Activated CD8-positive, alpha-beta memory T cell treated with anti-CD3 and anti-CD28 coated beads, Interleukin-2, amount 50 U/mL, for 4 hours (primary cell): Measurements from ENCODE around the gene DNMT1.
"Not testable (repeated sequence)": the region's sequence is repeated elsewhere in the genome, so short reads cannot be mapped to it uniquely, and the experiment has no call there.

Experiments used
- DNase-seq: peaks from one replicate; pipeline ENCODE4 v3.0.0-alpha.2; 2020

DNMT1 gene

DNA sequence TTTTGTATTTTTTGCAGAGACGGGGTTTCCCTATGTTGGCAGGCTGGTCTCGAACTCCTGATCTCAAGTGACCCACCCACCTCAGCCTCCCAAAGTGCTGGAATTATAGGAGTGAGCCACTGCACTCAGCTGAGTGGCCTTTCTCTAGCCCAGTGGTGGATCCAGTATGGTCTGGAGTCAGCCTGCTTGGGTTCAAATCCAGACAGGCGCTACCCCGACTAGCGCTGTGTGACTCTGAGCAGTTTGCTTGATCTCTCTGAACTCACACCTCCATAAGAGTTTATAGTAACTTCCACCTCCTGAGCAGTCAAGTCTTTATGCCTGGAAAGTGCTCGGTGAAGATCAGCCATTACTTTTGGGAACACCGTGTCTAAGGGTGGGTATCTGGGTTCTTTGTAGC is 25.9 kb upstream of the DNMT1 start:
- DNase-seq: no peak

DNA sequence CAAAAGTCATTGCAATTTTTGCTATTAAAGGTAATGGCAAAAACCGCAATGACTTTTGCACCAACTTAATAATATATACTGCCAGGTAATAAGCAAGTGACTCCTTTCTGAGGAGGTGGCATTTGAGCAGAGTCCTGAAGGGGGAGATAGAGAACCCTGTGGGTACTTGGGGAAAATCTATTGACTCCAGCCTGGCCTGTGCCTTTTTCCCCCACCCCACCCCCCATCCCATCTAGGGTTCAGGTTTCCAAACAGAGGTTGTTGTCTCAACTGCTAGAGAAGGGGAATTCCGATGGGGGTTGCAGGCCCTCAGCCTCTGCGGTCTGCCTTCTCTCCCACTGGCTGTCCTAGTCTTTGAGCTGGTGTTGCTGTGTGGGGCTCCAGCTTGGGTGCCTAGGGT is 24.9 kb upstream of the DNMT1 start:
- no peak for DNase-seq

DNA sequence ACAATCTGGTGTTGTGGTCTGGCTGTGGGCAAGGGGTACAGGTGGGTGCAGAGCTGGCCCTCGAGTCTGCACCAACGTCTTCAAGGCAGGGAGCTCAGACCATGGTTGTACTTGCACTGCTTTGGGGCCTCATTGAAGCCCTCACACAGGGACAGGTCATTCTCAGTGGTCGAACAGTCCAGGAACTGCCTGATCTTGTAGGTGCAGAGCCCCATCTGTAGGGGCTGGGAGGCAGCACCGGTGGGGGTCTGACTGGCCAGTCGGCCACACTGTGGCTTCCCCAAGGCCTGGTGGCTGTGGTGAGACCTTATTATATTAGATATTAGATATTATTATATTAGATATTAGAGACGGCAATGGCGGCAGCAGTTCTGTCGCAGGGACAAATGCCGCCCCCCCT is 22.3 kb upstream of the DNMT1 start:
- no peak for DNase-seq

DNA sequence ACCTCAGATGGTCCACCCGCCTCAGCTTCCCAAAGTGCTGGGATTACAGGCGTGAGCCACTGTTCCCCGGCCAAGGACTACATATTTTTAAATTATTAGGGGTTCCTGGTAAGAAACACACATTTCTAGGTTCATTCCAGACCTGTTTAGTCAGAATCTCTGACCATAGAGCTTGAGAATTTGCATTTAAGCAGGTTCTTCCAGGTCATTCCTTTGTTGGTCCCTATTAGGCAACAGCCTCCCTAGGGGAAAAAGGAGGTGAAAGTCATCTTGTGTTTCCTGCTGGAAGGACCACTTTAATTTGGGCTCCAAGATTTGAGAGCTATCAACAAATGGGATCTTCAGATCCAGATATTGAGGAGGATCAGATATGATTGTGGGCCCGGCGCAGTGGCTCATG is 20.0 kb upstream of the DNMT1 start:
- DNase-seq: no peak

DNA sequence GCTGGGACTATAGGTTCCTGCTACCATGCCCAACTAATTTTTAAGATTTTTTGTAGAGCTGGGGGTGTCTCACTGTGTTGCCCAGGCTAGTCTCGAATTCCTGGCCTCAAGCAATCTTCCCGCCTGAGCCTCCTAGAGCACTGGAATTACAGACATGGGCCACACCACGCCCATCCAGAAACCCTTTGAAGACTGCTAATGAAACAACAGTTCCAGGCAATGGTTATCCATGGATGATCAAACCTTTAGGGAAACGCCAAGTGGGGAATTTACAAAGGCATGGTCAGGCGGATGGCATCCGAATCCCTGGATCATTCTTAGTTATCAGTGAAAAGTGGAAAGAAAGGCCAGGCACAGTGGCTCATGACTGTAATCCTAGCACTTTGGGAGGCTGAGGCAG is 16.9 kb upstream of the DNMT1 start:
- no peak for DNase-seq

DNA sequence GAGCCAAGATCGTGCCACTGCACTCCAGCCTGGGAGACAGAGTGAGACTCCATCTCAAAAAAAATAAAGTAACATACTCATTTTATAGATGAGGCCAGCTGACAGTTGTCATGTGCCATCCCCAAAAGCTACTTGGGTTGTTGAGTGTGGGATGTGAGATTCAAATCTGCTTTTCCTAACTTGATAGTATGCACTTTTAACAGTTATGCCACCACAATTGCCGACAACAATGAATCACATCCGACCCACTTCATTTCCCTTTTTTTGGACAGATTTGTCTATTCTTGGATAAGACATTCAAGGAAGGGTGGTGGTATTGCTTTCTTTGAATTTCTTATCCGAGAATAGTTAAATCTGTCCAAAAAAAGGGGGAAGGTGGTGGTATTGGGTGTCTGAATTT is 16.3 kb upstream of the DNMT1 start:
- no peak for DNase-seq

DNA sequence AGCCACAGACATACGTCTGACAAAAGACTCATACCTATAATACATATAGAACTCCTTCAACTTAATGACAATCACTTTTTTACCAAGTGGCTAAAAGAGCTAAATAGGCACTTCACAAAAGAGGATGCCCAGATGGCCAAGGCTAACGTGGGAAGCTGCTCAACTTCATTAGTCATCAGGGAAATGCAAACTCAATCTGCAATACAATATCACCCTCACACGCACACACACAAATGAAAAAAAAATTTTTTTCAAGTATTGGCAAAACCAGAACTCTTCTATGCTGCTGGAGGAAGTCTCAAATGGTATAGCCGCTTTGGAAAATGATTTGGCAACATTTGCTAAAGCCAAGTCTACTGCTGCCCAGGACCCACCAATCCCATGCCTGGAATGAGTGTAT is 14.6 kb upstream of the DNMT1 start:
- DNase-seq: no peak

DNA sequence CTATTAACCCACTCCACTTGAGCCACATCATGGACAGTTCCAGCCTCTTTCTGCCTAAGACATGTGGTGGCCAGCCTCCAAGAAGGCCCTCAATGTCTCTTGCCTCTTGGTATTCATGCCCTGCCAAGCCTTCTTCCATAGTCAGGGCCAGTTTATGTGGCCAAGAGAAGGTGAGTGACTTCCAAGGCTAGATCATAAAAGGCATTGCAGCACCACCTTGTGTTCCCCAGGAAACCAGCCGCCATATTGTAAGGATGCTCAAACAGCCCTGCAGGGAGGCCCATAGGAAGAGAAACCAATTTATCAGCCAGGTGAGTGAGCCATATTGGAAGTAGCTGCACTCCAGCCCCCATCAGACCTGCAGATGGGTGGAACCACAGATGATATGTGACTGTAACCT is 12.3 kb upstream of the DNMT1 start:
- no peak for DNase-seq

DNA sequence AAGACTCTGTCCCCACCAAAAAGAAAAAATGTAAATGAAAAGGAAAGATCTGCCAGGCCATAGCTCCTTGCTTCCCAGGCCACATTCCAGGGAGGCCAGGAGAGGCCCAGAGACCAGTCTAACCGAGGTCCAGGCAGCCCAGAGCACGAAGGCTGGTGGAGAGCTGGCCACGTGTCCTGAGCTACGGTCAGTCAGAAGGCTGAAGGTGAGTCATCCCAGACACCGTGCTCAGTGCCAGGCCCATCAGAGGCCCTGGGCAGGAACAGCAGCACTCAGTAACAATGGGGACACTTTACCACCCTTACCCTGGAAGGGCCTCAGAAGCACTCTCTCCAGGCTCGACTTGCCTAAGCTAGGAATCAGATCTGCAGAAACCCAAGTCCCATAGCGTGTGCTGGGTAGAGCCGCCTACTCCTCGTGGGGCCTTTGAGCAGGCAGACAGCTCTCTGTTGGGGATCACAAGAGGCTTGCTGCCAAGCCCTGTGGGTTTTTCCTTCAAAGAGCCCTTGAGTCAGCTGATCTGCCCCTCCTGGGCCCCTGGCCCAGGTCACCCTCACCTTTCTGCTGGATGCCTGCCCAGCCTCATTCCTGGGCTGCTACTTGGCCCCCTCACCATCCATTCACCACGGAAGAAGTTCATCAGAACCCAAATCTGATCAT is 11.6 kb upstream of the DNMT1 start:
- DNase-seq: no peak

DNA sequence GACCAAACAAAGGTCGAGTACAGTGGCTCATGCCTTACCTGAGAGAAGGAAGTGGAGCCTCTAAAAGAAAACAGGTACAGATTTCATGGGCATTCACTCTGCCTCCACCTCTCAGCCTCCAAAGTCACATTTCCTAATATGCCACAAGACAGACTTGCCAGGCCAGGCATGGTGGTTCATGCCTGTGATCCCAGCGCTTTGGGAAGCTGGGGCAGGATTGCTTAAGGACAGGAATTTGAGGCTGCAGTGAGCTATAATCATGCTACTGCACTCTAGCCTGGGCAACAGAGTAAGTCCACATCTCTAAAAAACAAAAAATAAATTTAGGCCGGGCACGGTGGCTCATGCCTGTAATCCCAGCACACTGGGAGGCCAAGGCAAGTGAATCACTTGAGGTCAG is 10.9 kb upstream of the DNMT1 start:
- no peak for DNase-seq

DNA sequence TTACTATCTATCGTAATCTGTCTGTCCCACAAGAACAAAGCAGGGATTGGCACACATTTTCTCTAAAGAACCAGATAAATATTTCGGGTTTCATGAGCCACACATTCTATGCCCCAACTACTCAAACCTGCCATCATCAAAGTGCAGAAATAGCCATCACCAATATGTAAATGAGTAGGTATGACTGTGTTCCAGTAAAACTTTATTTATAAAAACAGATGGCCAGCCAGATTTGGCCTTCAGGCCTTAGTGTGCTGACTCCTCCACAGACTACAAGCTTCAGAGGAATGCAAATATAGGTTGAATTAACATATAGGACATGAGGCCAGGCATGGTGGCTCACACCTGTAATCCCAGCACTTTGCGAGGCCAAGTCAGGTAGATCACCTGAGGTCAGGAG is 8.9 kb upstream of the DNMT1 start:
- DNase-seq: no peak

DNA sequence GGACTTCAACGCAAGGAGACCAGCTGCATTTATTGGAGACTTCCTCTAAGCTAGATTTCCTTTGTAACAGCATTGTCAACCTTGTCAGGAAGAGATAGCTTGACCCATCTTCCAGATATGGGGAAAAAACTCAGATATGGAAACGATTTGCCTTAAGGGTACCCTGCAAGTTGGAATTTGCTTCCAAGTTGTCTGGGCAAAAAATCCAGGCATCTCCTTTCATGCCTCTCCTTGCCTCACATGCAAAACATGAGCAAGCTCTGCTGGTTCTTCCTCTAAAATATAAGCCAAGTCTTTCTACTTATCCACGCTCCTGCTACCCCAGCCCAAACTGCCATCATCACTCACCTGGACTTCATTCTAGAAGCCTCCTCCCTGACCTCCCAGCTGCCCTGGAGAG is 6.4 kb upstream of the DNMT1 start:
- DNase-seq: no peak

DNA sequence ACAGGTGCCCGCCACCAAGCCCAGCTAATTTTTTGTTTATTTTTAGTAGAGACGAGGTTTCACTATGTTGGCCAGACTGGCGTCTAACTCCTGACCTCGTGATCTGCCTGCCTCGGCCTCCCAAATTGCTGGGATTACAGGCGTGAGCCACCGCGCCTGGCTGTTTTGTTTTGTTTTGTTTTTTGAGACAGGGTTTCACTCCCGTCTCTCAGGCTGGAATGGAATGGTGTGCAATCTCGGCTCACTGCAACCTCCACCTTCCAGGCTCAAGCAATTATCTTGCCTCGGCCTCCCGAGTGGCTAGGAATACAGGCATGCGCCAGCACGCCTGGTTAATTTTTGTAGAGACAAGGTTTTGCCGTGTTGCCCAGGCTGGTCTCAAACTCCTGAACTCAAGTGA is 5.3 kb upstream of the DNMT1 start:
- not testable (repeated sequence) for DNase-seq

DNA sequence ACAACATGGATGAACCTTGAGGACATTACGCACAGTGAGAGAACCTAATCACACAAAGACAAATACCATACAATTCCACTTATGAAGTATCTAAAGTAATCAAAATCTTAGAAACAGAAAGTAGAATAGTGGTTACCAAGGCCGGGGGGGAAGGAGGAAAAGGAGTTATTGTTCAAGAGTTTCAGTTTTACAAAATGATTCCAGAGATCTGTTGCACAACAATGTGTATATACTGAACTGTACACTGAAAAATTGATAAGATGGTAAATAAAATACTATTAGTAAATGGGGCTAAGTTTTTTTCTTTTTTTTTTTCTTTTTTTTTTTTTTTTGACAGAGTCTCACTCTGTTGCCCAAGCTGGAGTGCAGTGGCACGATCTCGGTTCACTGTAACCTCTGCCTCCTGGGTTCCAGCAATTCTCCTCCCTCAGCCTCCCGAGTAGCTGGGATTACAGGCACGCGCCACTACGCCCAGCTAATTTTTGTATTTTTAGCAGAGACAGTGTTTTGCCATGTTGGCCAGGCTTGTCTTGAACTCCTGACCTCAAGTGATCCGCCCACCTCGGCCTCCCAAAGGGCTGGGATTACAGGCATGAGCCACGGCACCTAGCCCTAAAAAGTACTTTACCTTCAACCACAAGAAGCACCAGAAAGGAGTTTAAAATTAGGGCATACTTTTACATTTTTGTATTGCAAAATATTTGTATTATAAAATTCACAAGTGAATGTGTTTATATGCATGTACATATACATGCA is 4.3 kb upstream of the DNMT1 start:
- DNase-seq: not testable (repeated sequence)

DNA sequence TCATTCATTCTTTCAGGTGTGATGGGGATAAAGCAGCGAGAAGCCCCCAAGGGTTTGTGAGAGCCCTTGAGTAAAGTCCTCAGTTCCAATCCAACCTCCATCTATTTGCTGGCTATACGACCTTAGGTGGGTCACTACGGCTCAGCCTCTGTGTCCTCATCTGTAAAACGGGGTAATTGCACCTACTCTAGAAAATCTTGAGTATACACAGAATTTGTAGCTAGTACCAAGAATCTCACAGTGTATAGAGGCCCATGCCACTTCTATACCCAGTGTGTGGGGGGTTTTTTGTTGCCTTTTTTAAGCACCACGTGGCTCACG is 406 bp upstream of the DNMT1 start:
- no peak for DNase-seq

DNA sequence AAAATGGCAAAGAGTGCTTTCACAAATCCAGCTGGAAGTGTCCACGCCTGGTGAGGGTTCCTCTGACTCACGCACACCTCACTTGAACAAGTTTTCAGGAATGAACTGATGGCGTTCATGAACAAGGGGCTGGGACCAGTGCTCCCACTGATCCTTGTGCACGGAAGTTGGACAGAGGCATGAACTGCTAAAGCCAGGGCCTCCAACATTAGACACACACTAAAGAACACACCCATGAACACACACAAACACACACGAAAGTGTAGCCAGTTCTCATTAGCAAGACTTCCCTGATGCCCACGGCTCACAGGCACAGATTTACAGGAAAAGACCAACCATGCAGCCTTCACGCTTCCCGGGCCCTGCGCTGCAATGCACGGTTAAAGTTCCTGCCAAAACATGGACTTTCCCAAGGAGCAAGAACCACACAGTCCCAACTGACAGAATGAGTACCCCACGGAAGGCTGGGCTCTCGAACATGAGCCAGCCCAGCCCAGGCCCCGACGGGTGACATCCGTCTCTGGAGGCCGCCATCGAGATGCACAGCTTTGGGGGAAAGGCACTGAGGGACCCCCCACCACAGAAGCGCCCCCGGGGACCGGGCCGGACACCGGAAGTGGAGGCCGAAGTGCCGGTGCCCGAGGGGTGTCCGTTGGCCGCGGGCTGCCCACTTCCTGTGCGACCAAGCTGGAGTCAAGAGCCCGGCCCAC is 808 bp downstream of the DNMT1 start:
- DNase-seq: peak; percentile 29

DNA sequence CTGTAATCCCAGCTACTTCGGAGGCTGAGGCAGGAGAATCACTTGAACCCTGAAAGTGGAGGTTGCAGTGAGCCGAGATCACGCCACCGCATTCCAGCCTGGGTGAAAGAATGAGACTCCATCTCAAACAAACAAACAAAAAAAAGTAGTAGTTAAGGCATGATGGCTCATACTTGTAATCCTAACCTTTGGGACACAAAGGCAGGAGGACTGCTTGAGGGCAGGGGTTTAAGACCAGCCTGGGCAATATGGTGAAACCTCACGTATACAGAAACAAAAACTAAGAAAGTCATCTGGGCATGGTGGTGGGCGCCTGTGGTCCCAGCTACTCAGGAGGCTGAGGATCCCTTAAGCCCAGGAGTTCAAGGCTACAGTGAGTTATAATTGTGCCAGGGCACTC is 1.8 kb downstream of the DNMT1 start:
- no peak for DNase-seq

DNA sequence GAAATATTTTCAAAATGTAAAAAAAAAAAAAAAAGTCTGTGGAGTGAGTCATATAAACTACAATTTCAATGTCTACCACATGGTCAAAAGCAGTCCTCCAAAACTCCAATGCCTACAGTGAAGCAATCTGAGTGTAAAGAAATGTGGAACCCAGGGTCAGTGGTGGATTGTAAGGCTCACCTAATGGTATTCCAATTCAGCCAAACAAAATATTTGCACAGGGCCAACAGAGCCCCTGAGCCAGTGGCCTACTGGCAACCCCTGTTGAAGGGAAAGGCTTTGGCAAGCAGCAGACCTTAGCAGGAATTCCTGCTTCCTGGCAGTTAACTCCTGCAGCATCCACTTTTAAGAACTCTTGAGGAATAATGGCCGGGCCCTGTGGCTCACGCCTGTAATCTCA is 3.4 kb downstream of the DNMT1 start:
- DNase-seq: no peak

DNA sequence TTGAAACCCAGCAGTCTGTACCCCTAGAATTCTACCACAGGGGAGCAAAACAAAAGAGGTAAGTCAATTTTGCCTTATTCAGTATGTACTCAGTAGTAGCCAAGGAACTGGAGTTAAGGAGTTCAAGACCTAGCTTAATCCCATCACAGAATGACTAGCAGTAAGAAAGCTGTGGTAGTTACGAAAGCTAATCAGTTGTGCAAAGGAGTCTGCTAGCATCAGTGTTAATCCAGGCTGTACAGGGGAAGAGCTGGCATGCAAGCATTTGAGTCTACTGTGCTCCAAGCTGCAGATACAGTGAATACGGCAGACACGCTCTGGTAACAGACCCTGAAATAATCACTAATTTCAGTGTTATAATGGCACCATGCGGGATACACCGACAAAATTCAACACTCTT is 4.7 kb downstream of the DNMT1 start:
- no peak for DNase-seq

DNA sequence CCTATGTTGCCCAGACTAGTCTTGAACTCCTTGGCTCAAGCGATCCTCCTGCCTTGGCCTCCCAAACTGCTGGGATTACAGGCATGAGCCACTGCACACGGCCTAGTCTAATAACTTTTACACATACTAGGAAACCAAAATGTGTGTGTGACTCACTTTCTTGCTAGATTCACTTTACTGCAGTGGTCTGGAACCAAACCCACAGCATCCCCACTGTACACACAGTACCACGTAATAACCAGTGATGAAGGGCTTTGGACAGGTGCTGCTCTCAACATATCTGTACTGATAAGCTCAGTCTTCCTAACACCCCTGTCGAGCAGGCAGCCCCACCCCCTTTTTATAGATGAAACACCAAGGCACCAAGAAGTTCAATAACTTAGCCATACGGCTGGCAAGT is 5.1 kb downstream of the DNMT1 start:
- no peak for DNase-seq

DNA sequence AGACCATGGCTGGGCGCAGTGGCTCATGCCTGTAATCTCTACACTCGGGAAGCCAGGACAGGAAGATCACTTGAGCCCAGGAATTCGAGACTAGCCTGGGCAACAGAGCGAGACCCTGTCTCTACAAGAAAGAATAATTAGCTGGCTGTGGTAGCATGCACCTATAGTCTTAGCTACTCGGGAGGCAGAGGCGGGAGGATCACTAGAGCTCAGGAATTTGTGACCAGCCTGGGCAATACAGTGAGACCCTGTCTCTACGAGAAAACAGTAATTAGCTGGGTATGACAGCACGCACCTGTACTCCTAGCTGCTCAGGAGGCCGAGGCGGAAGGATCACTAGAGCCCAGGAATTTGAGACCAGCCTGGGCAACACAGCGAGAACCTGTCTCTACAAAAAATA is 7.4 kb downstream of the DNMT1 start:
- DNase-seq: no peak

DNA sequence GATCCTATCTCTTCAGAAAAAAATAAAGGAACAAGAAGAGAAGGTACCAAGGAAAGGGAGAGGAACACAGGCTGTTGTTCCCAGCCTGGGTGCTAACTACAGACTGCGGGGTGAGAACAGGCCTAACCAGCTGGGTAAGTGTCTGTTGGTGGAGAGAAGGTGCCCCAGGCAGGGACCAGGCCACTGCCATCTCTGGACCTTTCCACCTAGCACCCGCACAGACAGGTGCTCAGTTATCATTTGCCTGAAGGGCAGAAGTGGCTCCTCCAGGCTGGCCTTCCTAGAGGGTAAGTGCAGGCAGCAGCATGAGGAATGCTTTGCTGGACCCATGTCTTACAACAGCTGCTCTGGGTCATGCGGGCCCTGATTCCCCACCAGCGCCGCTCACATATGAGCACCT is 10.1 kb downstream of the DNMT1 start:
- no peak for DNase-seq

DNA sequence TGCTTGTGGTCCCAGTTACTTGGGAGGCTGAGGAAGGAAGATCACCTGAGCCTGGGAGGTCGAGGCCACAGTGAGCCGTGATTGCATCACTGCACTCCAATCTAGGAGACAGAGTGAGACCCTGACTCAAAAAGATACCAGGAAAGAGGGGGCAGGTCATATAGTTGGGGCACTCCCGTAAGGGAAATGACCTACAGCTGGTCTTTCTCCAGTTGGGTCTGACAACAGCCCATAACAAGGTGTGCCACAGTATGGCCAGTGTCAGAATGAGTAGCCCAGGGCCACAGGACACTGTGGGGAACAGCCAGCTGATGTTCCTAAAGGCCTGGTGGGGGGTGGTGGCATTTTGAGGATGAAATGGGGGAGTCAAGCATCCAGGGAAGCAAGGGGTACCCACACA is 10.8 kb downstream of the DNMT1 start:
- DNase-seq: no peak

DNA sequence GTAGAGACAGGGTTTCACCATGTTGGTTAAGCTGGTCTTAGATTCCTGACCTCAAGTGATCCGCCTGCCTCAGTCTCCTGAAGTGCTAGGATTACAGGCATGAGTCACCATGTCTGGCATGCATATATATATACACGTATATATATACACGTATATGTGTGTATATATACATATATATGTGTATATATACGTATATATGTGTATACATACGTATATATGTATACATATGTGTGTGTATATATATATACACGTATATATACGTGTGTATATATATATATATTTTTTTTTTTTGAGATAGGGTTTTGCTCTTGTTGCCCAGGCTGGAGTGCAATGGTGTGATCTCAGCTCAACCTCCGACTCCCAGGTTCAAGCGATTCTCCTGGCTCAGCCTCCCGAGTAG is 11.9 kb downstream of the DNMT1 start:
- no peak for DNase-seq

DNA sequence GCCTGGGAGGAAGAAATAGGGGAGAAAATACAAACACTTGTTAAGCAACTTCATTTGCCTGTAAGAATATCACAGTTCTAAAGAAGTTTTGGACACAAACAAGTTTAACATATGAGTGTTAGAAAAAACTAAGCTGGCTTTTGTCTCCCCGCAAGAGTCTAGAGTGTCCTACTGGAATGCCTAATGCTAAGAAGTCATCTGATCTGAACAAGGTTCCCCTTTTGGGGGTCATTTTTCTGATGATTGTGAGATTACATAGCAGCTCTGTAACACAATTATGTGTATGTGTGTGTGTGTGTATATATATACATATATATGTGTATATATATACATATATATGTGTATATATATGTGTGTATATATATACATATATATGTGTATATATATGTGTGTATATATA is 12.7 kb downstream of the DNMT1 start:
- no peak for DNase-seq
